Uterus (tissue), 4 donors: ENCODE measurements around the gene ADGRL3. TPM values are rescaled to one million over a fixed set of nuclear protein-coding genes. Genes with fewer than 3 reads are reported as not detected.
"Not testable (repeated sequence)": the region's sequence is repeated elsewhere in the genome, so short reads cannot be mapped to it uniquely, and the experiment has no call there.

Source experiments
- DNase-seq, 2 donors: peaks; one replicate each; pipeline ENCODE4 v3.0.0-alpha.2; 2019 to 2020
- H3K27ac ChIP-seq, 2 donors: fragments of 200-600 bp; sonication (generic); 1 replicate in 1 of 2; 2 replicates in 1 of 2; pipeline ENCODE4 v1.5.1; 2016 to 2018
- H3K27me3 ChIP-seq, 2 donors: fragments of 200-600 bp; sonication (generic); one replicate each; pipeline ENCODE4 v1.5.1; 2018 to 2019; ENCODE audit warnings: control low read depth in 1 of 2
- H3K36me3 ChIP-seq, 2 donors: fragments of 200-600 bp; sonication (generic); one replicate each; pipeline ENCODE4 v1.5.1; 2019; ENCODE audit warnings: control low read depth in 1 of 2
- H3K4me1 ChIP-seq, 2 donors: fragments of 200-600 bp; sonication (generic); one replicate each; pipeline ENCODE4 v1.5.1; 2018 to 2019; ENCODE audit warnings: control low read depth in 1 of 2
- H3K4me3 ChIP-seq, 2 donors: fragments of 200-600 bp; sonication (generic); 1 replicate in 1 of 2; 2 replicates in 1 of 2; pipeline ENCODE4 v1.5.1; 2018 to 2019; ENCODE audit warnings: mild to moderate bottlenecking in 1 of 2
- H3K9me3 ChIP-seq, 2 donors: fragments of 200-600 bp; sonication (generic); one replicate each; pipeline ENCODE4 v1.5.1; 2019; ENCODE audit warnings: control low read depth in 1 of 2
- POLR2A ChIP-seq, 2 donors: fragments of 450-650 bp; IDR thresholded peaks; one replicate each; pipeline ENCODE4 v1.6.1; 2016; ENCODE audit warnings: antibody characterized with exemption in 2 of 2, mild to moderate bottlenecking in 1 of 2, moderate library complexity in 1 of 2
- intact Hi-C: fragments of 100-400 bp; cut with DNase I; formaldehyde crosslinking; loops from one replicate; pipeline ENCODE4 v1.15.1; 2023; ENCODE audit warnings: low total_unique reads
- total RNA-seq, 4 donors: library from RNA; depleted of rRNA in 3 of 4; stranded (reverse); fragments of >200 nt in 3 of 4; gene quantifications; one replicate each; pipeline versions ENCODE4 v1.1.0 to v1.2.4, GENCODE V29; 2014 to 2023
- TF ChIP-seq, protein P1 (sequence below), 4 experiments: fragments of 200-600 bp in 2 of 4; fragments of 450-650 bp in 2 of 4; sonication (generic) in 2 of 4; IDR thresholded peaks; one replicate each; pipeline ENCODE4 v1.5.1; 2016 to 2019; ENCODE audit warnings: antibody characterized with exemption in 4 of 4, mild to moderate bottlenecking in 2 of 4, moderate library complexity in 1 of 4
- donor health status: DM: yes; HTN: yes; CAD: no.

The ADGRL3 gene
- total RNA-seq, 4 donors from 2014 or later = 31.5 to 411 (median 74.3) TPM

DNA sequence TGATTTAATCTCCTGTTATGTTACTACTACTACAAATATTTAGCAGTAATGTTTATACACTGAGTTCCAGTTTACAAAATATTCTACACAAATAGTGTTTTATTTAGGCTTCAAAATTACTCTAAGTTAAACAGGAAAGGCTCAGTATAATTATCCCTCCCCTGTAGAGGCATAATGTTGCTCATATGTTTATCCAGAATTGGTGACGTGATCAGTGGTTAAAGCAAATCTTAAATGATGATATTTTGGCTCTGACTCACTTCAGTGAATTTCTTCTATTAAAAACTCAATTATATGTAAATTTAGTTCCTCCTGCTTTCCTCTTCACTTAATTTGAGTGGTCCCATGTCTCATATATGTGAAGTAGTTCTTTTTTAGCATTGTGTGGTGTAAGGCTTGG is 438.5 kb downstream of the ADGRL3 start:
- TF ChIP-seq, protein P1, sequence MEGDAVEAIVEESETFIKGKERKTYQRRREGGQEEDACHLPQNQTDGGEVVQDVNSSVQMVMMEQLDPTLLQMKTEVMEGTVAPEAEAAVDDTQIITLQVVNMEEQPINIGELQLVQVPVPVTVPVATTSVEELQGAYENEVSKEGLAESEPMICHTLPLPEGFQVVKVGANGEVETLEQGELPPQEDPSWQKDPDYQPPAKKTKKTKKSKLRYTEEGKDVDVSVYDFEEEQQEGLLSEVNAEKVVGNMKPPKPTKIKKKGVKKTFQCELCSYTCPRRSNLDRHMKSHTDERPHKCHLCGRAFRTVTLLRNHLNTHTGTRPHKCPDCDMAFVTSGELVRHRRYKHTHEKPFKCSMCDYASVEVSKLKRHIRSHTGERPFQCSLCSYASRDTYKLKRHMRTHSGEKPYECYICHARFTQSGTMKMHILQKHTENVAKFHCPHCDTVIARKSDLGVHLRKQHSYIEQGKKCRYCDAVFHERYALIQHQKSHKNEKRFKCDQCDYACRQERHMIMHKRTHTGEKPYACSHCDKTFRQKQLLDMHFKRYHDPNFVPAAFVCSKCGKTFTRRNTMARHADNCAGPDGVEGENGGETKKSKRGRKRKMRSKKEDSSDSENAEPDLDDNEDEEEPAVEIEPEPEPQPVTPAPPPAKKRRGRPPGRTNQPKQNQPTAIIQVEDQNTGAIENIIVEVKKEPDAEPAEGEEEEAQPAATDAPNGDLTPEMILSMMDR (IDR thresholded peaks at IDR 0.05) = no peak
- TF ChIP-seq POLR2A (IDR thresholded peaks at IDR 0.05) = no peak
- Histone ChIP-seq H3K27ac (no peak overlapping the region), H3K9me3 (no peaks in the 10 kb centered on the region), H3K36me3 (no peaks in the 10 kb centered on the region), H3K4me1 (no peaks in the 10 kb centered on the region), H3K27me3 (no peaks in the 10 kb centered on the region), H3K4me3 (no peak overlapping the region)
- intact Hi-C loops = no loop called here
- DNase-seq = no peak

GRCh38 chr4:61646746-61647350 is 446.7 kb downstream of the ADGRL3 start:
- intact Hi-C loops, H3K27me3 ChIP-seq, DNase-seq, H3K36me3 ChIP-seq, H3K27ac ChIP-seq, H3K4me1 ChIP-seq, H3K9me3 ChIP-seq, H3K4me3 ChIP-seq: not testable (repeated sequence)

DNA sequence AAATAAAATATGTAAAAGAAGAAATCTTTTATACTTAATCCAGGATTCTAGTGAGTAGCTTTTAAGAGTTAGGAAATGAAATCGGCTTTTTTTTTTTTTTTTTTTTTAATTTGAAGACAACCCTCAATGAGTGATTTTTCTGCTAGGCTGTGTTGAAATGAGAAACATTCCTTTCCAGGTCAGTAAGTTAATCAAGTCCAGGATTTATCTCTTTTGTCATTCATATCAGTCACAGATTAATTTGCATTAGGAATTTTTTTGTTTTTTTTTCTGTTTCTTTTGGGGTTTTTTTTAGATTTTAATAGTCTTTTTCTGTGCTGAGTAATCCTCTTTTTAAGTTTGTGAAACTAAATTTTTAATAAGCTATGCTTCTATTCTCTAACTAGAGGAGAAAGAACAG is 448.1 kb downstream of the ADGRL3 start:
- H3K4me3 ChIP-seq = no peak overlapping the region
- no peak overlapping the region for H3K27ac ChIP-seq
- no peaks in the 10 kb centered on the region for H3K9me3 ChIP-seq
- intact Hi-C loops = no loop called here
- DNase-seq = no peak
- TF ChIP-seq POLR2A (IDR thresholded peaks at IDR 0.05) = no peak
- TF ChIP-seq, protein P1 (IDR thresholded peaks at IDR 0.05) = no peak
- H3K27me3 ChIP-seq = no peaks in the 10 kb centered on the region
- H3K36me3 ChIP-seq = no peaks in the 10 kb centered on the region
- H3K4me1 ChIP-seq = no peaks in the 10 kb centered on the region

- no peaks in the 10 kb centered on the region for H3K9me3 ChIP-seq
- no peaks in the 10 kb centered on the region for H3K27me3 ChIP-seq
- no peaks in the 10 kb centered on the region for H3K36me3 ChIP-seq
- H3K27ac ChIP-seq = no peak overlapping the region
- TF ChIP-seq POLR2A (IDR thresholded peaks at IDR 0.05) = no peak
- TF ChIP-seq, protein P1 (IDR thresholded peaks at IDR 0.05) = no peak
- H3K4me3 ChIP-seq = no peak overlapping the region
- no peaks in the 10 kb centered on the region for H3K4me1 ChIP-seq
- intact Hi-C loops = no loop called here
- no peak for DNase-seq
Observed at GRCh38 chr4:61657016-61657415, 456.9 kb downstream of the ADGRL3 start.

- no peaks in the 10 kb centered on the region for H3K36me3 ChIP-seq
- H3K27ac ChIP-seq = no peak overlapping the region
- no peak for DNase-seq
- no peaks in the 10 kb centered on the region for H3K27me3 ChIP-seq
- intact Hi-C loops = no loop called here
- TF ChIP-seq, protein P1 (IDR thresholded peaks at IDR 0.05) = no peak
- TF ChIP-seq POLR2A (IDR thresholded peaks at IDR 0.05) = no peak
- no peaks in the 10 kb centered on the region for H3K9me3 ChIP-seq
- no peak overlapping the region for H3K4me3 ChIP-seq
- H3K4me1 ChIP-seq = no peaks in the 10 kb centered on the region
Observed at GRCh38 chr4:61661960-61662359, 461.8 kb downstream of the ADGRL3 start.

DNA sequence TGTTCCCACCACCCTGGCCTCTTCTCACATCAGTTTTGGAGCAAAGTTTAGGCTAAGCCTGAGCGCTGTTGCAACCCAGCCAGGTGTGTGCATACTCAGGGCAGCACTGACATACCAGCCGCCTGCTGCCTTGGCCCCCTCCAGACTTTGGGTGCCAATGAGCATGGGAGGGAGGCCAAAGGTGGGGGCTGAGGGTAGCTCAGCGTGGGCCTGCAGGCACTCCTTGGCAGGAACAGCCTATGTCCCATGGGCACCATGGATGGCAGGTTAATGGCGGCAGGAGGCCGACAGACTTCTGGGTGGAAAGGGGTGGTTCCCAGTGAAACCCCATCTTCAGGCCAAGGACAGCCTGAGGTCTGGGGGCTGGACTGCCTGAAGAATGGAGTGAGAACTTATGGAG is 462.2 kb downstream of the ADGRL3 start:
- intact Hi-C loops = no loop called here
- H3K27me3 ChIP-seq = no peaks in the 10 kb centered on the region
- H3K4me3 ChIP-seq = no peak overlapping the region
- no peaks in the 10 kb centered on the region for H3K4me1 ChIP-seq
- DNase-seq = no peak
- H3K27ac ChIP-seq = no peak overlapping the region
- H3K9me3 ChIP-seq = no peaks in the 10 kb centered on the region
- no peaks in the 10 kb centered on the region for H3K36me3 ChIP-seq
- TF ChIP-seq, protein P1 (IDR thresholded peaks at IDR 0.05) = no peak
- TF ChIP-seq POLR2A (IDR thresholded peaks at IDR 0.05) = no peak
